HL-60/S4 treated with phorbol 12-myristate 13-acetate at 8.2 ng/mL for 4 days and 3 days (cell line): ENCODE data around the gene ATAD2B.

Experiments
- in situ Hi-C: fragments of 300-500 bp; cut with MboI; formaldehyde crosslinking; loops from 2 replicates; pipeline ENCODE4 v1.15.0; 2022; ENCODE audit warnings: low sequenced_read_pairs

The ATAD2B gene

DNA sequence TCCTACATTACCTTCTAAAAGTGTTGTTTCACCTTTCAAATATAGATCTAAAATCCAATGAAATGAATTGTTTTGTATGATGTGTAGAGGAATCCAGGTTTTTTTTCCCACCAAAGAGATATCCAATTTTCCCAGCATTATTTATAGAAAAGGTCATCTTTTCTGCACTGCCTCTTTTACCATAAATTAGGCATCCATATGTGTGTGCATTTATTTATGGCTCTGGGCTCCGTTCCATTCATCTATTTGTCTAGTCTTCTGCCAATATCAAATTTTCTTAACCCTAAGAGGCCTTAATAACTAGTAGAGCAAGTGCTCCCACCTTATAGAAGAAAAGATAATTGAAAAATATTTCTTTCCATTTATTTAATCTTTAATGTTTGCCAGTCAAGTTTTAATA lies 88.3 kb downstream of the ATAD2B start:
- in situ Hi-C loops: no loop called here

DNA sequence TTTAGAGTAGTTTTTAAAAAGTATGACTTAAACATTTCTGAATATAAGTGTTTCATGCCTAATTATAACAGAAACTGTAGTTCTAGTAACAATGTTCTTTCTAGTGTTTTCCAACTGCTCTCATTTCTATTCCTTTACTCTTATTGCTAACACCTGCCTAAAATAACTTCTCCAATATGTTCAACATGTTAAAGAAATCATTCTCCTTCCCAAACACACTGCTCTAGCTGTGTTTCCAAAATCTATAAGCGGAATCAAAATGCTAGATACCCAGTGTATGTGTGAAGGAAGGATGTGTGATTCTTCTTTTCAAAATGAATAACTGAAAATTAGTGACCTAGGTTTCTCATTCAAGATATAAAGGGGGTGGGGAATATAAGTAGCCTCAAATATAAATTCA lies 89.1 kb downstream of the ATAD2B start:
- in situ Hi-C loops: no loop called here

DNA sequence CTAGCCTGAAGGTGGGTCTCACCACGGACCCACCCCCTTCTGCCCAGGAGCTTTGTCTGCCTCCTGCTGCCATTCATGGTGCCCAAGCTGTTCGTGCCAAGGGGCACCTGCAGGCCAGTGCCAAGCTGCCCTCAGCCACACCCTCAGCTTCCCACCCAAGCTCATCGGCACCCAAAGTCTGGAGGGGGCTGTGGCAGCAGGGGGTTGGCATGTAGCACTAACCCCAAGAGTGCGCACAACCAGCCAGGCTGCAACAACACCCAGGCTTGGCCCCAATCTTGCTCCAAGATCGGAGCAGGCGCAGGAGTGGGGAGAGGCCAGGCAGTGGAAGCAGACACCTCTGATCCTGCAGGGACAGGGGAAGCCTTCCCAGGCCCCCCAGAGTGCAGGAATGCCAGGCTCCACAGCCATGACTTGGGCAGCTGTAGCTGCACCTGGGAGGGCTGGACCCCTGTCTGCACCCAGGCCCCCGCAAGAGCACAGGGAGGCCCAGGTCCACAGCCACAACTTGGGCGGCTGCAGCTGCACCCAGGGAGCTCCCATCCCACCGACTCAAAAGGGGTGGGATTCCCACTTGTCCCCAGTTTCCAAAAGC lies 89.9 kb downstream of the ATAD2B start:
- in situ Hi-C loops: no loop called here

DNA sequence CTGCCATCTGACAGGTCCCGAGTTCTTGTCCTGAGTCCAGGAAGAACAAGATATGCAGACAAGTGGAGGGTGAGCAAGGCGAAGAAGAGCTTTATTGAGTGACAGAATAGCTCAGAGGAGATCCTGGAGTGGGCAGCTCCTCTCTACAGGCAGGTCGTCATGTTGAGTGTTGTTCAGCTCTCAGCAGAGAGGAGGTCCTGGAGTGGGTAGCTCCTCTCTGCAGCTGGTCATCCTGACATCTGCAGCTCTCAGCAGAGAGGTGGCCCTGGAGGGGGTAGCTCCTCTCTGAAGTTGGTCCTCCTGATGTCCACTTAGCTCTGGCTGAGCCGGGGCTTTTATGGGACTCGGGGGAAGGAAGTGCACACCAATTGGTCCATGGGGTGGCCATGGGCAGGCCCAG lies 90.4 kb downstream of the ATAD2B start:
- in situ Hi-C loops: no loop called here

DNA sequence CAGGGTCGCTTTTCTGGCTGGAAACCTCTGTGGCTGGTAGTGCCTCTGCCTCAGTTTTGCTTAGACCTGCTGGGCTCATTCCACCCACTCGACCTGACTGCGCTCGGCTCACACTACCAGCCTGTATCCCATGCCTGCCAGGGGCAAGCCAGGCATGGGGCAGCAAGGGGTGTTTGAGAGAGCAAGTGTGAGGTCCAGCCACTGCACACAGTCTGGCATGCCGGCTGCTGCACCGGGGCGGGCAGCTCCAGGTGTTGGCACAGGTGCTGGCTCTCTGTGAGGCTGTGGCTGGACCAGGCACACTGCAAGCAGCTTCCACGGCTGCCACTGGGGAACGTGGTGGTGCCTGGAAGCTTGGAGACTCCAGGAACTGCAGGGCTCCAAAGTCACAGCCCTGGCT lies 90.9 kb downstream of the ATAD2B start:
- in situ Hi-C loops: no loop called here

DNA sequence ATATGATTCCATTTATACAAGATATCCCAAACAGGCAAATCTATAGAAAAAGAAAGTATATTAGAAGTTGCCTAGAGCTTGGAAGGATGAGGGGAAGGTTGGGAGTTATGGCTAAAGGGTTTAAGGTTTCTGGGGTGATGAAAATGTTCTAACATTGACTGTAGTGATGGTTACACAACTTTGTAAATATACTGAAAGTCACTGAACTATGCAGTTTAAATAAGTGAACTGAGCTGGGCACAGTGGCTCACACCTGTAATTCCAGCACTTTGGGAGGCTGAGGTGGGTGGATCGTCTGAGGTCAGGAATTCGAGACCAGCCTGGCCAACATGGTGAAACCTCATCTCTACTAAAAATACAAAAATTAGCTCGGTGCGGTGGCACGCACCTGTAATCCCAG lies 91.5 kb downstream of the ATAD2B start:
- in situ Hi-C loops: no loop called here

DNA sequence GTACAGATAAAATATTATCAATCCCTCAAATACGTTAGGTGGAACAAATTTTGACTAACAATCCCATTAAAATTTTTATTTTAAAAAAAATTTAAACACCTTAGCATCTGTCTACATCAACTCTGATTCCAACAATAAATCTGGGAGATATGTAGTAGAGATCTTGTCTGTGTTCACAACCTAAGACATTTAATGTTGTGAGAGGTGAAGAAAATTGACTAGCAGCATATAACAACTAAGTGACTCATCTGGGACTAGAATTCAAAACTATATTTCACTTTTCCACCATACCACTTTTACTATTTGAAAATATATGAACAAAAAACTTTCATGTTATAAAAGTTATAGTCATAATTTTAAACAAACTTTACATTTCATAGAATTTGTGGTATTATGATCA lies 97.9 kb downstream of the ATAD2B start:
- in situ Hi-C loops: no loop called here

DNA sequence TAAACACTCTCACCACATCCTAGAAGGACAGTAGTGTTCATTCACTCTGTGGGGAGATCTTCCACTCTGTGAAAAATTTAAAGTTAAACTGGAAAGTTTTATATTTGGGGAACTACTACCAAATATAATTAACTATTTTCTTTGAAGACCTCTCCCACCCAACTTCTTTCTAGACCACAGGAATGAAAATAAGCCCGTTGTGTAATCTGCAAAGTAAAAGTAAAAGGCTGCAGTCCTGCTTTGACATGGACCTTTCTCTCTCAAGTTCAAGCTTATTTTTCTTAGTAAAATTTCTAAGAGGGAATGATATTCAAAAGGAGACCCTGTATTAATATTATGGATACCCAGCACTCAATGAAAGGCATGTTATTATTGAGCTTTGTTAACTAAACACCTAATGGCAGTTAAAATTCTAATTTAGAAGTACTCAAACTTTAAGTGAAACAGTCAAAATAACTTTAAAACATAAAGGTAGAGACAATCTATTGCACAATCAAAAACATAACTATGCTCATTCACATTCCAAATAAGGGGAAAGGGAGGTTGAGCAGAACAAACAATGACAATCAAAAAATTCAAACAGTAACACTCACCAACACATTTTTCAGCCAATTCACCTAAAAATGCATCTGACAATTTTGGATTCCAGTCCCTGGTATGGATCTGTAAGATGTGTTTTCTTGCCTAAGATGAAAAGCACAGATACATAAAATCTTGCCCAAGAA lies 98.5 kb downstream of the ATAD2B start:
- in situ Hi-C loops: no loop called here

DNA sequence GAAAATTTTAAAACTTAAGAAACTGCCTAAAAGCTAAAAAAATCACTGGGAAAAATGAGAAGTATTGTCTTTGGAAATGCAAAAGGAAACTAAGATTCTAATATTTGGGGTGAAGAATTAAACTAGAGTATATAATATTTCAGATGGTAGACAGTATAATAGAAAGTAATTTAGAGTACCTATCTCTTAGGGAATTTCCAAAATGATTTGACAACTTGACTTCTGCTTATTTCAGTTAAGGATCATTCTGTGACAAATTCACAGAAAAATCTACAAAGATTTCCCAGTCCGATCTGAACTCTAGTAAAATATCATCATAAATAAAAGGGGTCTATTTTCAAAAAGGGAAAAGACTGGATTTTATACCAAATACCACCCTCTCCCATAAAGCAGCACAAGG lies 99.6 kb downstream of the ATAD2B start:
- in situ Hi-C loops: no loop called here

DNA sequence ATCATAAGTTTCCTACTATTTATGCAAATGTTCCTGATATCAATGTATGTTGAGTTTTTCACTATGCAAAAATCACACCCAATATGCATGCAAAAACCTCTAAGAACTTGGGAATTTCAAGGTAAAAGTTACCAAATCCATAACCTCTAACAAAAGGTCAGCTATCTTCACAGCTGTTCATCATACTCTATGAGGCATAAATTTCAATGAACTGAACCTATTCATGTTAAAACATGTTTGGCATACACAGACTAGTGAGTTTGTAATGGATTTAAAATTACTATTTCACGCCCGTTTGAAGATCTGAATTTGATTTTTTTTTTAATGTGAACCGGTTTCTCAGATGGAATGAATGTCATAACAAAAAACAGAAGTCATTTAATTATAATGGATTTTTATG lies 100.2 kb downstream of the ATAD2B start:
- in situ Hi-C loops: no loop called here

DNA sequence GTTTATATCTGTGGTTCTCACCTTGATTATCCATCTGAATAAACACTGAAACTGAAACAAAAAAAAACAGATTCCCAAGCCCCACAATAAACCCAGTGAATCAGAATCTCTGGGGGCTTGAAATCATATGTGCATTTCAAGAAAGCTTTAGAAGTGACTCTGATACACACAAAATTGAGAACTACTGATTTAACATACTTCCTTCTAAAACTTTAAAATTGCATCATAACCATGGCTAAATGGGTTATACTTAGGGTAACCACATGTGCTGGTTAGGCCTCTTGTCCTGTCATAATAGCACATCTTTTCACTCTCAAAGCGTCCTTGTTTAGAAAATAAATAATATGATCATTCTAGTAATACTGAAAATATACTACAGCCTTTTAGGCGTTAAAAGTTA lies 100.9 kb downstream of the ATAD2B start:
- in situ Hi-C loops: no loop called here

DNA sequence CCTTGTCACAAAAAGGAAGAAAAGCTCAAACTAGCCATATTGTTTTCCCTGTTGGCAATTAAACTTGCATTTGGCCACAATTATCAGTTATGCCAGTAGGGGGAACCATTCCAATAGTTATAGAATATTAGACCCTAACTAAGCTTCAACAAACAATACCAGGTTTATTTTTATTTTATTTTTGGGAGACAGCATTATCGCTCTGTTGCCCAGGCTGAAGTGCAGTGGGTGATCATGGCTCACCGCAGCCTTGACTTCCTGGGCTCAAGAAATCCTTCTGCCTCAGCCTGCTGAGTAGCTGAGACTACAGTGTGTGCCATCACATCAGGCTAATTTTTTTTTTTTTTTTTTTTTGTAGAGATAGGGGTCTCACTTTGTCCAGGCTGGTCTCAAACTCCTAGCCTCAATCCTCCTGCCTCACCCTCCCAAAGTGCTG lies 102.1 kb downstream of the ATAD2B start:
- in situ Hi-C loops: no loop called here

DNA sequence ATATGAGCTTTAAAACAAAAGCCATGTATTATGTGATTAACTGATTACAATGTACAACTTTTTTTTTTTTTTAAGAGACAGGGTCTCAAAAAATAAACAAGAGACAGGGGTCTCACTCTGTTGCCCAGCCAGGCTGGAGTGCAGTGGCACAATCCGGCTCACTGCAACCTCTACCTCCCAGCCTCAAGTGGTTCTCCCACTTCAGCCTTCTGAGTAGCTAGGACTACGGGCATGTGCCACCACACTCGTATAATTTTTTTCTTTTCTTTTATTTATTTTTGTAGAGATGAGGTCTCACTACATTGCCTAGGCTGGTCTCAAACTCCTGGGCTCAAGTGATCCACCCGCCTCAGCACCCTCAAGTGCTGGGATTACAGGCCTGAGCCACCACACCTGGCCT lies 103.1 kb downstream of the ATAD2B start:
- in situ Hi-C loops: no loop called here

DNA sequence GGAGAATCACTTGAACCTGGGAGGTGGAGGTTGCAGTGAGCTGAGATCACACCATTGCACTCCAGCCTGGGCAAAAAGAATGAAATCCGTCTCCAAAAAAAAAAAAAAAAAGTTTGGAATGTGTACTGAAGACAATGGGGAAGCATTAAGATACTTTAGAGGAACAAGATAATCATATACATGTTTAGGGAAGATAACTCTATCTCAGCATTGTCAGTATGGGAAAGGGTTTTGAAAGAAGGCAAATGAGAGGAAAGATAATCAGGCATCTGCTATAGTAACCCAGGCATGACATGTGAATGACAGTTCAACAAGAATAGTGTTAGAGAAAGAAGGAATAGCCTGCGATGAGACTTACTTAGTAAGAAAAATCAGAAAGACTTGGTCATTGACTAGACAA lies 112.0 kb downstream of the ATAD2B start:
- in situ Hi-C loops: no loop called here

DNA sequence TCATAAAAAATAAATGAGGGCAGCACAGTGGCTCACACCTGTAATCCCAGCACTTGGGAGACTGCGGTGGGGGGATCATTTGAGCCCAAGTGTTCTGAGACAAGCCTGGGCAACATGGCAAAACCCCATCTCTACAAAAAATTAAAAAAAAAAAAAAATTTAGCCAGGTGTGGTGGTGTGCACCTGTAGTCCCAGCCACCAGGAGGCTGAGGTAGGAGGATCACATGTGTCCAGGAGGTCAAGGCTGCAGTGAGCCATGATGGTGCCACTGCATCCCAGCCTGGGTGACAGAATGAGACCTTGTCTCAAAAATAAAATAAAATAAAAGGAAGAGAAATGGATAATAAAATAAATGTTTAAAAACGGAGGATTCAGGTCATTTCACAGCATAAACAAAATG lies 113.5 kb downstream of the ATAD2B start:
- in situ Hi-C loops: no loop called here

DNA sequence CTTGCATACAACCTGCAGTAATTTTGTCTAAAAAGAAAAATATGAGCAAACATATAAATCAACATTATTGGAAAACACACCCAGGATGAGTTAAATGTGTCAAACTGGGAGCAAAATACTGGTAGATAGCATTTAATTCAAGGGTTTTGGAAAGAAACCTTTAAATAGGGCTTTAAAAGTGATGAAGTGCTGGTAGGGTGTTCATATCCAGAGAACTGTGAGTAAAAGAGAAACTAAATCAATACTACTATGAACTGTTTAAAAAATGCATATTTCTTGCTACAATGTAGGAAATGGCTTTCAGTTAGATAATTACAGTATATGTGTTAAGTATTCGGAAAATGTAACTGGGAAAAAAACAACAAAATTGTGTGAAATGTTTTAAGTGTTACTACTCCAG lies 117.8 kb downstream of the ATAD2B start:
- in situ Hi-C loops: no loop called here

DNA sequence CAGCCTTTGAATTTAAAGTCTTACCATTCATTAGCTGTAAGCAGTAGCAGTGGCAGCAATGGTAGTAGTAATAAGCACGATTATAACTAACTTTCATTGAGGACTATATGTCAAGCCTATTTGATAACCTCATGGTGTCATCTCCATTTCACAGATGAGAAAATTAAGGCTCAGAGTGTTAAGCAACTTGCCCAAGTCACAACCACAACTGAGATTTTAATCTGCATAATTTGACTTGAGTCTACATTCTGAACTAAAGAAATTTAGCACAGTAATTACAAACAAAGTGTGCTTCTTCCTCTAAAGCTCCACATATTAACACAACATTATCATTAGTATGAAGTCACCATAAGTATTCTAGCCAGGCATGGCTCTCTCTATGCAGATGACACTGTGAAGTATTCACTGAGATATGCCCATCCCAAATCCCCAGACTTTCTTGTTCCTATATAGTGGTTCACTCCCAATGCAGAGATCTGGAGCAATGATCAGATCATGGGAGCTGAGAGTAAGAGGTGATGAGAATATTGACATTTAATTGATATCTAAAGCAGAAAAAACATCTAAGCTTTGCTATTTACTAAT lies 120.2 kb downstream of the ATAD2B start:
- in situ Hi-C loops: no loop called here

DNA sequence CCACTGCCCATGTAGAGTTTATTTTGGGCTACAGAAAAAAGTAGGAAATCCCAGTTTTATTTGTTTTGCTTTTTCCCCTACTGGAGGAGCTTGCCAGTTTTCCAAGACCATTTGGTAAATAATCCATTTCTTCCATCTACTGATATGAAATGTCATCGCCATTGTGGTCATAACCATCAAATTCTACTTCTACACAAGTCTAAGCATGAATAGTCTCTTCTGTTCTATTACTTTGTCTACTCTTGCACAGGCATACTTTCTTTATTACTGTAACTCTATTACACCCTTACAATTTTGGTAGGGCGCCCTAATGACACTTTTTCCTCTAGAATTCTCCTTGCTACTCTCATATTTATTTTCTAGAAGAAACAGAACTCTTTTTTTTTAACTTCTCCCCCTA lies 120.7 kb downstream of the ATAD2B start:
- in situ Hi-C loops: no loop called here

DNA sequence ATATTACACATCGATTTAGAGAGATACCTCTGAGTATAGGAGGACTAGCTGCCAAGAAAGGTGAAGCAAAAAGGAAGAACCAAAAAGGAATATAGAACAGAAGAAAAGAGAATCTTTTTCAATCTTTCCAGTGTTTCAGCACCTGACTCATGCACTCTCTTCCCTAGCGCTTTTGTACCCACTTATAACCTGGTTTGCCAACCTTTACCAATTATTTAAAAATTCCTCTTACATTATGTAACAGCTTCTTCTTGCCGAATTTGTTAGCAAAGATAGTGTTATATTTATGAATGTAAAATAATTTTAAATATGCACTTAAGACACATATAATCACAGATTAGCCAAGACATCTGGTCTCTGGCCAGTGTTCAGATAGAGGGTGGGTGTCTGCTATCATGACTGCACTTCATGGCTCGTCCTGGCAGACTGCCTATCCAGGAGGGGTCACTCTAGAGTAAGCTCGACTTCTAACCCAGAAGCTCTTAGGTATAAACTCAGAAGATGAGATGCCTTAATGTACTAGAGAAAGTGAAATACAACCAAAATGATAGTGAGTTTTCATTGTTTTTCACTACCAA lies 122.9 kb downstream of the ATAD2B start:
- in situ Hi-C loops: no loop called here

DNA sequence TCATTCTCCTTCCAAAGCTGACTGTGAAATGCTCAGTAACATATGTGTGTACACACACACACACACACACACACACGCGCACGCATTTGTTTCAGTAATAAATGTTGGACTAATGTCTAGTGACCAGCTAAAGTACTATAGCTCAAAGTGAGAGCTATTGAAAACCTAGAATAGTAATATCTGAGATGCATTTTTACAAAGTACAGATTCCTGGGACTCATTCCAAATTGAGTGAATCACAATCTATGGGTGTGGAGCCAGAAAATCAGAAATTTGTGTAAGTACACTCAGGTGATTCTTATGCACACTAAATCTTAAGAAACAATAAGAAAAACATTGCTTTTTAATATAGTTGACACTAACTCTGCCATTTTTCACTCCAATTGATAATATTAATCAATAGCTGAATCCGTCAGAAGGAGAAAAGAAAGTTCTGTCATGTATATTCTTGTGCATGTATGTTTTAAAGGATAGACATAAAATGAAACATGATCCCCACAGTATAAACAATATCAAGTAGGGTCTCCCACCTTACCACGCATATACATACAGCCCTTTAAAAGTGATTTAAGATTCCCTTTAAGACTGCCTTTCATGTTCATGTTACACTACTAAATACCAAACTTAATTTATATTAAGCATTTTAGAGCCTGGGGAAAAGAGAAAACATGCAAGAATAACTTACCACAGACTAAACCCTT lies 123.5 kb downstream of the ATAD2B start:
- in situ Hi-C loops: no loop called here

DNA sequence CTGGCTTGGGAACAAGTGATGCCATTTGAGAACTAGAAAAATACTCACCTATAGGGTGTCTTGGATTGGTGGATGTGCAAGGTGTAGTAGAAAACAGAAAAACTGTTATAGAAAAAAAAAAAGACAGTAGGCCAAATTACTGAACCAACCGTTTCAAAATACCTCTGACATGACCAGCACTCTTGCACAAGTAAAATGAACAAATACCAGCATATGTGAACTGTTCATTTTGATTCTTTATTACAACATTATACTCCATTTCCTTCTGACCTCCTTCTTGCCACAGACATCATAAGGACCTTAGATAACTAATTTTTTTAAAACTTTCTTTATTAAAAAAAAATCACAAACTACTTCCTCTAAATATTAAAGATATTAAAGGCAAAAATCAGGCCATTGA lies 125.5 kb downstream of the ATAD2B start:
- in situ Hi-C loops: no loop called here

DNA sequence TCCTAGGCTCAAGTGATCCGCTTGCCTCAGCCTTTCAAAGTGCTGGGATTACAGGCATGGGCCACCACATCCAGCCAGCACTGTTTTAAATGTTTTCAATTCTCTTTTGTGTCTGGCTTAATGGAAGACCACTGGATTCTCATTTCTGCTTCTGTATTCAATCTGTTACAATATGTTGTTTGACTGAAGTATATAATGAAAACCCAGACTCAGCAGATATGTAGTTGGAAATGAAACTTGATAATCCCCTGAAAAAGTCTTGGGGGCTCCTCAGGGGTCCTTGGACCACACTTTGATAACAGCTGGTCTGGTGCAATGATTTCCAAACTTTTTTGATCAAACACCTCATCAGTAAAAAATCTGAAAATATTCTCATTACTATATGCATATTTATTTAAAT lies 132.7 kb downstream of the ATAD2B start:
- in situ Hi-C loops: no loop called here
